HG03565 (cell line): ENCODE results near the gene ISLR.

Experiments
- ATAC-seq: cut with Tn5 transposase; IDR thresholded peaks from one replicate; pipeline ENCODE4 v1.9.1; 2021; ENCODE audit warnings: mild to moderate bottlenecking, moderate library complexity; ENCODE audit not compliant: unreplicated experiment

The ISLR gene

DNA sequence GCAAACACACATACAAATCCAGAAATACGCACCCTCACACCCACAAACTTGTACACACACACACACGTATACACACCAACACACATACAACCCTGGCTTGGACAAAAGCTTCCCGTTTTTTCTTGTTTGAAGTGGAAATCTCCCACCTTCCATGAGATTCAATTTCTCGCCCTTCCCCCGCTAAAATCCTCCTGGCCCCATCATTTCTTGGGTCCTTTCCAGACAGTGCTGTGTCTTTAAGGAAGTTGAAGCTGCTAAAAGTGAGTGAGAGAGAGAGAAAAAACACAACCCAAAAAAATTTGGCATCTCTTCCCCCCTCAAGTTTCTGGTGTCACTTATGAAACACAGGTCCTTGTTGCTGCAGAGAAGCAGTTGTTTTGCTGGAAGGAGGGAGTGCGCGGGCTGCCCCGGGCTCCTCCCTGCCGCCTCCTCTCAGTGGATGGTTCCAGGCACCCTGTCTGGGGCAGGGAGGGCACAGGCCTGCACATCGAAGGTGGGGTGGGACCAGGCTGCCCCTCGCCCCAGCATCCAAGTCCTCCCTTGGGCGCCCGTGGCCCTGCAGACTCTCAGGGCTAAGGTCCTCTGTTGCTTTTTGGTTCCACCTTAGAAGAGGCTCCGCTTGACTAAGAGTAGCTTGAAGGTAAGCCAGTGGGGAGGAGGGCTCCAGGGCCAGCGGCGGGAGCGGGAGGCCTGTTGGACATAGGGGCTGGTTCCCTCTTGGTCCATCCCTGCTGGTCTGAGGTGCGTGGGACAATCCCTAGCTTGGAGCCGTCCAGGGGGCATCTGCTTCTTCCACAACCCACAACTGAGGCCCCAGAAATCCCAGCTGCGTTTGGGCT is at the start of gene ISLR:
Gene ISLR (plus strand): TSS at position 331 of the 839 bp plus-strand sequence. CDS start 1,149 bp downstream, outside the sequence.
- ATAC-seq = no peak

DNA sequence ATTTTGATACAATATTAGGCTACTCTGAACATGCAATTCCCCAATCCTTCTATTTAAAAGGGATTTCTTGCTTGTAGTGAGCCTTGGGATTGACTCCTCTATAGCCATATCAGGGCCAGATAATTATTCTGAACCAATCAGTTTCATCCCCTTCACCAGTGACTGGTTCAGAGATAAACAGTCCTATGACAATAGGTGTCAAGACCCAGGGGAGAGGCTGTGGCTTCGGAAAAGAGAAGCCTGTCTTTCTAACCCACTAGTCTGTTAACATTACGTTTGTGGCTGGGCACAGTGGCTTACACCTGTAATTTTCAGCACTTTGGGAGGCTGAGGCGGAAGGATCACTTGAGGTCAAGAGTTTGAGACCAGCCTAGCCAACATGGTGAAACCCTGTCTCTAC is 49.3 kb upstream of the ISLR start:
- ATAC-seq = no peak

GRCh38 chr15:74124759-74125158 is 48.8 kb upstream of the ISLR start:
- ATAC-seq = no peak

DNA sequence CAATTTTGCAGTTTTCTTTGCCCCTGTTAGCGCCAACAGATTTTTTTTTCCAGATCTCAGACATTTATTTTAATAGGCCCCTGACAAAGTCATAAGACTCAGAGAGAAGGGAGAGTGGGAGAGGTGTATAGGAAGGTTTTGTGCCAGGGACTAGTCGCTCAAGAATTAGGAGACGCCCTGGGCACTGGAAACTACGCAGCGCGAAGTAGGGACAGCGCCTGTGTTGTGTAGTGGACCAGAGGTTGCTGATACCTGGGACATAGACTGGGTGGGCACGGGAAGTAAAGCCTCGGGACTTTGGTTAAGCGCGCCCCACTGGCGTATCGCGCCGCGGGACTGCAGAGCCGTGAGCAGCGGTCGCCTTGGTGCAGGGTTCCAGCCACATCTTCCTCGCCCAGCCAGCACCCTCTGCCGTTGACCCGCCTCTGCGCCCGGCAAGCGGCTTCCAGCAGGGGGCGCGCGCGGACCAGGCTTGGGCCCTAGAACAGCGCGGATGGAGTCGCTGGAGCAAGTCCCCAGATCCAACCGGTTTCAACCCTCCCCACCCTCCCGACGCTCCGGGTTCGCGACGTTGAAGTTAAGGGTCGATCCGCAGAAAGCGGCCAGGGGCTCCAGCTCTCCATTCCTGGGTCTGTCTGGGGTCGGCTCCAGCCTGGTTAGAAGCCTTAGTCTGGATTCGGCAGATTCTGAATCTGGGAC is 46.1 kb upstream of the ISLR start:
- no peak for ATAC-seq

DNA sequence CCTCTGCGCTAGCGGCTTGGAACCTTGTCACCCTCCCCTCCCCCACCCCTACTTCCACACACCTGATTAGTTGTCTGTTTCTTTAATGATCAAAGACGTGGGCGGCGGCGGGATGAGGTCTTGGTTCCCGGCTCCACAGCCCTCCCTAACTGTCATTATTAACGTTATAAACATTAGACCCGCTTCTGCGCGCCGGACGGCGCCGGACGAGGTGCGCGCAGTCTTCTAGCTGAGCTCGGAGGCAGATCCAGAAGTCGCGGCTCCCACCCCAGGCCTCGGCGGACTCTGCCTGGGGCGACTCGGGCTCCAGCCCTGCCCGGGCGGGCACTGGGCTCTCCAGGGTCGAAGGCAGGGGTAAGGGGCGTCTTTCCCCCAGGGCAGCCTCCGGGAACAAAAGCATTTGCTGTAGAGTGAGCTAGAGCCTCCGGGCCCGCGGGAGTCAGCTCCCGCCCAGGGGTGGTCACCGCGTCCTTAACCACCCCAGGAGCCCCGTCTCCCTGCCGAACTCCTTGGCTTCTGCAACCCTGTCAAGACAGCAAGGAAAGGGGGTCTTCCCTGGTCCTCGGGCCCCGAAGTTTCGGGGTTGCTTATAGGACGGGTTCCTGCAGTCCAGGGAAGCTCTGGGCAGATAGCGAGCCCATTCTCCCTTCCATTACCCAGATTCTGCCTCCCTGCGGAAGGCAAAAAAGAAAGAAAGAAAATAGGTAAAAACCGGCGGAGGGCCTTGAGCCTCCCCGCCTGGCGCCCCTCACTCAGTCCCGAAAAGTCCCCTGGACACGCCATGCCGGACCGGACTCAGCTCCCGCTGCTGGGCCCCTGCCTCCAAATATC is 45.3 kb upstream of the ISLR start:
- no peak for ATAC-seq

GRCh38 chr15:74128785-74129585 is 44.5 kb upstream of the ISLR start:
- ATAC-seq = no peak

DNA sequence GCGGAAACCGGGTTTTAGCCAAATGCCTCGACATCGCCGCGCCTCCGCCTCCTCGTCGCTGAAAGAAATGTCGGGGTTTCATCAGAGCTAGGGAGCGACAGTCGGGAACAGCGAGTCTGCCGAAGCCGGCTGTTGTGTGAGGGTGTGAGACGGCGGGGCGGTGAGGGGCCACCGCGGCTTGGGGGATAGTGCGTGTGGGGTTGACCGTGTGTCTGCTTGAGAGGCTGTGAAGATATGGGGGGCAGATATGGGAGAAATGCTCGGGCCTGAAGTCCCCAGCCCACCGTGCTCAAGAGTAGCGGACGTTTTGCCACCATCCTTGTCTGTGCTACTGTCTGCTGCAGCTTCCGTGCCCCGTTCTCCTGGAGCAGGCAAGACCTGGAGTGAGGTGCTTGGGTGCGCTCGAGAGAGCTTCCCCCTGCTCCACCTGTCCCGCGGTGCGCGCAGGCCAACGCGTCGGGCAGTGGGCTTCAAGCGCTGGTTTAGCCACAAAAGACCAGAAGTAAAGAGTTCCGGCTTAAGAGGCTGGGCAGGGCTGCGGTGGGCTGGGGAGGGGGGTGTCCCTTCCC is 43.8 kb upstream of the ISLR start:
- no peak for ATAC-seq

- ATAC-seq = no peak
These were observed 43.2 kb upstream of the ISLR start, which contains the start of gene ISLR2 for GRCh38 chr15:74130155-74130848. Gene ISLR2 (plus strand): TSS chr15:74130586. CDS start chr15:74132755, 2,169 bp downstream.

- ATAC-seq = no peak
These were observed 42.5 kb upstream of the ISLR start for GRCh38 chr15:74130849-74131627.

GRCh38 chr15:74131628-74132413 is 41.7 kb upstream of the ISLR start:
- no peak for ATAC-seq

DNA sequence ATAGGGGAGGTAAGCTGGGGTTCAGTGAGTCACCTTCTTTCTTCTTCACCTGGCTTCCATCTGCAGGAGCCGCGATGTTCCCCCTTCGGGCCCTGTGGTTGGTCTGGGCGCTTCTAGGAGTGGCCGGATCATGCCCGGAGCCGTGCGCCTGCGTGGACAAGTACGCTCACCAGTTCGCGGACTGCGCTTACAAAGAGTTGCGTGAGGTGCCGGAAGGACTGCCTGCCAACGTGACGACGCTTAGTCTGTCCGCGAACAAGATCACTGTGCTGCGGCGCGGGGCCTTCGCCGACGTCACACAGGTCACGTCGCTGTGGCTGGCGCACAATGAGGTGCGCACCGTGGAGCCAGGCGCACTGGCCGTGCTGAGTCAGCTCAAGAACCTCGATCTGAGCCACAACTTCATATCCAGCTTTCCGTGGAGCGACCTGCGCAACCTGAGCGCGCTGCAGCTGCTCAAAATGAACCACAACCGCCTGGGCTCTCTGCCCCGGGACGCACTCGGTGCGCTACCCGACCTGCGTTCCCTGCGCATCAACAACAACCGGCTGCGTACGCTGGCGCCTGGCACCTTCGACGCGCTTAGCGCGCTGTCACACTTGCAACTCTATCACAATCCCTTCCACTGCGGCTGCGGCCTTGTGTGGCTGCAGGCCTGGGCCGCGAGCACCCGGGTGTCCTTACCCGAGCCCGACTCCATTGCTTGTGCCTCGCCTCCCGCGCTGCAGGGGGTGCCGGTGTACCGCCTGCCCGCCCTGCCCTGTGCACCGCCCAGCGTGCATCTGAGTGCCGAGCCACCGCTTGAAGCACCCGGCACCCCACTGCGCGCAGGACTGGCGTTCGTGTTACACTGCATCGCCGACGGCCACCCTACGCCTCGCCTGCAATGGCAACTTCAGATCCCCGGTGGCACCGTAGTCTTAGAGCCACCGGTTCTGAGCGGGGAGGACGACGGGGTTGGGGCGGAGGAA is 40.5 kb upstream of the ISLR start:
- no peak for ATAC-seq

GRCh38 chr15:74133694-74134386 is 39.7 kb upstream of the ISLR start:
- ATAC-seq = no peak

DNA sequence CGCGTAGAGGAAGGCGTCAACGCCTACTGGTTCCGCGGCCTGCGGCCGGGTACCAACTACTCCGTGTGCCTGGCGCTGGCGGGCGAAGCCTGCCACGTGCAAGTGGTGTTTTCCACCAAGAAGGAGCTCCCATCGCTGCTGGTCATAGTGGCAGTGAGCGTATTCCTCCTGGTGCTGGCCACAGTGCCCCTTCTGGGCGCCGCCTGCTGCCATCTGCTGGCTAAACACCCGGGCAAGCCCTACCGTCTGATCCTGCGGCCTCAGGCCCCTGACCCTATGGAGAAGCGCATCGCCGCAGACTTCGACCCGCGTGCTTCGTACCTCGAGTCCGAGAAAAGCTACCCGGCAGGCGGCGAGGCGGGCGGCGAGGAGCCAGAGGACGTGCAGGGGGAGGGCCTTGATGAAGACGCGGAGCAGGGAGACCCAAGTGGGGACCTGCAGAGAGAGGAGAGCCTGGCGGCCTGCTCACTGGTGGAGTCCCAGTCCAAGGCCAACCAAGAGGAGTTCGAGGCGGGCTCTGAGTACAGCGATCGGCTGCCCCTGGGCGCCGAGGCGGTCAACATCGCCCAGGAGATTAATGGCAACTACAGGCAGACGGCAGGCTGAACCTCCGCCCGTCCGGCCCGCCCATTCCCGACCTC is 39.0 kb upstream of the ISLR start:
- ATAC-seq = no peak

DNA sequence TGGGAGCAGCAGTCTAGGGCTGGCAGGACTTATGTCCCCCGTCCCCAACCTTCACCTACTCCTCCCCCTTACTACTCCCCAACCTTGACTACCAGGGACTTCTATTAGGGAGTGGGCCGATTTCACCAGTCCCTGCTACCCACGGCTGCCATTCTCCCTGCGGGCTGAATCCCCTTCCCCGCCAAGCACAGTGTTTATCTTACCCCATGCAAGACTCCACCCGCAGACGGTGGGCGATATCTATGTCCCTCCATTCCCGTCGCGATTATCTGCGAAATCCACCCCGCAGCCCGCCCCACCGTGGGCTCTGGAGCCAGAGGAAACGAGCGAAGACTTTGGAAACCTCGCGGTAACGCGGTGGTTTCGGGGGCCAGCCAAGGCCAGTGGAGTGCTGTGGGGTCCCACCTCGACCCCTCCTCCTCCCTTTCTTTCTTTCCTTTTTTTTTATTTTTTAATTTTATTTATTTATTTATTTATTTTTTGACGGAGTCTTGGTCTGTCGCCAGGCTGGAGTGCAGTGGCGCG is 38.4 kb upstream of the ISLR start:
- ATAC-seq = no peak

- ATAC-seq = no peak
These were observed 37.0 kb upstream of the ISLR start for GRCh38 chr15:74136540-74136813.
